Karpas-422 (cell line): ENCODE data around the gene MAS1. TPM values are rescaled to one million over a fixed set of nuclear protein-coding genes. Genes with fewer than 3 reads are reported as not detected.

ENCODE experiments used
- DNase-seq: peaks from one replicate; pipeline ENCODE4 v3.0.0-alpha.2; 2015
- H2AFZ ChIP-seq: fragments of 200-600 bp; sonication (generic); 2 replicates; pipeline ENCODE4 v1.6.1; 2014; ENCODE audit warnings: antibody characterized with exemption, low read length, mixed read lengths
- H3K27ac ChIP-seq: fragments of 200-600 bp; sonication (generic); 2 replicates; pipeline ENCODE4 v1.5.1; 2014; ENCODE audit warnings: mild to moderate bottlenecking, low read length, moderate library complexity
- H3K27me3 ChIP-seq: fragments of 200-600 bp; sonication (generic); 2 replicates; pipeline ENCODE4 v1.6.1; 2014; ENCODE audit warnings: low read length, mixed read lengths
- H3K36me3 ChIP-seq: fragments of 200-600 bp; sonication (generic); 2 replicates; pipeline ENCODE4 v1.6.1; 2014; ENCODE audit warnings: low read length, mixed read lengths; ENCODE audit not compliant: insufficient read depth
- H3K4me1 ChIP-seq: fragments of 200-600 bp; sonication (generic); 2 replicates; pipeline ENCODE4 v1.6.1; 2014; ENCODE audit warnings: mild to moderate bottlenecking, low read length, mixed read lengths
- H3K4me2 ChIP-seq: fragments of 200-600 bp; sonication (generic); 2 replicates; pipeline ENCODE4 v1.6.1; 2014; ENCODE audit warnings: low read length, low read depth, mild to moderate bottlenecking; ENCODE audit not compliant: poor library complexity, severe bottlenecking
- H3K4me3 ChIP-seq: fragments of 200-600 bp; sonication (generic); 2 replicates; pipeline ENCODE4 v1.5.1; 2014; ENCODE audit warnings: mild to moderate bottlenecking, antibody characterized with exemption, low read length, mixed read lengths
- H3K79me2 ChIP-seq: fragments of 200-600 bp; sonication (generic); 2 replicates; pipeline ENCODE4 v1.6.1; 2014; ENCODE audit warnings: mild to moderate bottlenecking, low read length, mixed read lengths
- H3K9ac ChIP-seq: fragments of 200-600 bp; sonication (generic); 2 replicates; pipeline ENCODE4 v1.6.0; 2014; ENCODE audit warnings: low read length
- H3K9me2 ChIP-seq: fragments of 200-600 bp; sonication (generic), shearing (Covaris generic); replicated peaks from 2 replicates; pipeline ENCODE4 v1.6.0; 2014; ENCODE audit warnings: mild to moderate bottlenecking, low read length, moderate library complexity; ENCODE audit not compliant: insufficient read depth
- H3K9me3 ChIP-seq: fragments of 300-700, 200-600 bp; sonication (generic); 2 replicates; pipeline ENCODE4 v1.6.1; 2014; ENCODE audit warnings: low read length, mixed read lengths
- H4K20me1 ChIP-seq: fragments of 200-600 bp; sonication (generic); 2 replicates; pipeline ENCODE4 v1.6.1; 2014; ENCODE audit warnings: mild to moderate bottlenecking, antibody characterized with exemption, low read length, low read depth; ENCODE audit not compliant: insufficient read depth
- total RNA-seq: library from RNA; depleted of rRNA; stranded (reverse); fragments of >200 nt; shearing (Covaris generic); gene quantifications from 2 replicates; pipeline ENCODE4 v1.2.3, GENCODE V29; 2014; ENCODE audit warnings: low replicate concordance

MAS1 gene
- total RNA-seq, 1 experiment from 2014 or later: not detected

DNA sequence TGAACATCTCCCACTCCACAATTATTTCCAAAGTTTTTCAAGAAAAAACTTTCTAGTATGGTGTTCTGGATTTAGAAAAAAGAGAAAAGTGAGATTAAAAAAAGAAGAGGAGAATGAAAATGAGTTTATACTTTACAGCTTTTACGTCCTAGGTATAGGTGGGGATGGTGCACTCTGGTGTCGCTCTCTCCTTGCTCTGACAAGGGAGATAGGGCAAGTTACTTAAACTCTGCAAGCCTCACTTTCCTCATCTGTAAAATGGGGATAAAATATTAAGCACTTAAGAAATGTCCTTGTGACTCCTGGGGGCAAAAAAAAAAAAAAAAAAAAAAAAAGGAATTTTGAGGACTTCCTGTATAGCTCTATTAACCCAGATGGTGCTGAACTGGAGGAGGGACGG, 4.5 kb upstream of the MAS1 start:
- no peak overlapping the region for H2AFZ ChIP-seq
- no peak for DNase-seq
- H3K36me3 ChIP-seq: no peaks in the 10 kb centered on the region
- H3K27ac ChIP-seq: no peak overlapping the region
- H3K9me2 ChIP-seq: no peaks in the 10 kb centered on the region
- no peaks in the 10 kb centered on the region for H4K20me1 ChIP-seq
- no peak overlapping the region for H3K4me2 ChIP-seq
- H3K27me3 ChIP-seq: no peaks in the 10 kb centered on the region
- H3K9ac ChIP-seq: no peak overlapping the region
- H3K9me3 ChIP-seq: no peaks in the 10 kb centered on the region
- H3K4me1 ChIP-seq: no peaks in the 10 kb centered on the region
- no peaks in the 10 kb centered on the region for H3K79me2 ChIP-seq
- no peak overlapping the region for H3K4me3 ChIP-seq

DNA sequence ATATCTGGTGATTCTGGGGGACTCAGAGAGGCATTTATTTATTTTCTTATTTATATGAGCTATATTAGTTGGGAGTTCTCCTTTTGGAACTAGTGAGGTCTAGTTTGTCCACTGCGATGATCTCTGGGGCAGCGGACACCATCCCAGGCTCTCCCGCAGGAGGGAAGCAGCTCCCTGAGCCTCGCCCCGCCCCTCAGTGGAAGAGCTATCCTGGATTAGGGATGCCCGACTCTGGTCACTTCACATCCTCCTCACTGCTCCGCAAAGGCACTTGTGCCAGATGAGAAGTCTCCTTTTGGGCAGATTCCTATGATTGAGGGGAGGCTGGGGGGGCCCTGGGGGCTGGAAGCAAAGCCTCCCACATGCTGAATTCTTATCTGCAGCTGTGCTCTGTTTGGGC, 3.6 kb upstream of the MAS1 start:
- Histone ChIP-seq H3K79me2 (no peaks in the 10 kb centered on the region), H3K27ac (no peak overlapping the region), H3K36me3 (no peaks in the 10 kb centered on the region), H3K9me3 (no peaks in the 10 kb centered on the region), H3K4me2 (no peak overlapping the region), H3K9me2 (no peaks in the 10 kb centered on the region), H4K20me1 (no peaks in the 10 kb centered on the region), H3K27me3 (no peaks in the 10 kb centered on the region), H3K4me1 (no peaks in the 10 kb centered on the region), H3K4me3 (no peak overlapping the region), H2AFZ (no peak overlapping the region), H3K9ac (no peak overlapping the region)
- no peak for DNase-seq

DNA sequence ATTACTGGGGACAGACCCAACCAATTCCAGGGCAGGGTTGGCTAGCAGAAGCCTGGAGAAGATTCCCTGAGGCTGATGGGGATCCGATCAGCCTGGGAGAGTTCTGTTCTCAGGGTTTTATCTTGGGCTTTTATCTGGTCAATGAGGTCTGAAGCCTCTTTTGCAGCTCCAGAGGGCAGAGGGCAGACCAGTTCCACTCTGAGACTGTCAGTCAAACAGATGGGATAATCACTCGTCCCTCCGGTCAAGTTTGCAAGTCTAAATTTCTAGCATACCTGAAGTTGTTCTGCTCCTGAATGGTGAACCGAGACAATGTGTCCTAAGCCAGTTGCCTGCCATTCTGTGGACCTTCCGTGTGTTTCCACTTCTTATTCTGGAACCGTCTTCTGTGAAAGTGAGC, 3.0 kb upstream of the MAS1 start:
- Histone ChIP-seq H3K27me3 (no peaks in the 10 kb centered on the region), H3K9ac (no peak overlapping the region), H4K20me1 (no peaks in the 10 kb centered on the region), H3K9me2 (no peaks in the 10 kb centered on the region), H3K4me3 (no peak overlapping the region), H3K4me2 (no peak overlapping the region), H3K27ac (no peak overlapping the region), H3K36me3 (no peaks in the 10 kb centered on the region), H3K4me1 (no peaks in the 10 kb centered on the region), H3K79me2 (no peaks in the 10 kb centered on the region), H2AFZ (no peak overlapping the region), H3K9me3 (no peaks in the 10 kb centered on the region)
- no peak for DNase-seq

DNA sequence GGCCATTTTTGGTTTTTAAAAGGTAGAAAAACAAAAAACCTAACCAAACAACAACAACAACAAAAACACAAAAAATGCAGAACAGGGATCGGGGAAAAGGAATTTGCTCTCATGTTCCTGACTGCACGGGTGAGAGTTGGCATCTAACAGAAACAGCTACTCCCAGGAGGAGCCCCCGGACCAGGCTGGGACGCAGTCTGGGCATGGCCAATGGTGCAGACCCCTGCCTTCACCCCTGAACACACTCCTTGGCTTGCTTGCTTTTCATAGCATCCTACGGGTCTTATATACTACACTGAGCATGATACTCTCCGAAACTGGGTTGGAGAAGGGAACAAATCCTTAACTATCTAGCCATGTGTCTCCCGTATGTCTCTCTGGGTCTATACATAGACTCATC, 587 bp upstream of the MAS1 start:
- H3K9me3 ChIP-seq: no peaks in the 10 kb centered on the region
- no peaks in the 10 kb centered on the region for H3K4me1 ChIP-seq
- H3K4me3 ChIP-seq: no peak overlapping the region
- no peak overlapping the region for H2AFZ ChIP-seq
- no peaks in the 10 kb centered on the region for H4K20me1 ChIP-seq
- no peak overlapping the region for H3K27ac ChIP-seq
- no peaks in the 10 kb centered on the region for H3K79me2 ChIP-seq
- H3K36me3 ChIP-seq: no peaks in the 10 kb centered on the region
- no peaks in the 10 kb centered on the region for H3K9me2 ChIP-seq
- no peak overlapping the region for H3K9ac ChIP-seq
- DNase-seq: no peak
- H3K4me2 ChIP-seq: no peak overlapping the region
- H3K27me3 ChIP-seq: no peaks in the 10 kb centered on the region

DNA sequence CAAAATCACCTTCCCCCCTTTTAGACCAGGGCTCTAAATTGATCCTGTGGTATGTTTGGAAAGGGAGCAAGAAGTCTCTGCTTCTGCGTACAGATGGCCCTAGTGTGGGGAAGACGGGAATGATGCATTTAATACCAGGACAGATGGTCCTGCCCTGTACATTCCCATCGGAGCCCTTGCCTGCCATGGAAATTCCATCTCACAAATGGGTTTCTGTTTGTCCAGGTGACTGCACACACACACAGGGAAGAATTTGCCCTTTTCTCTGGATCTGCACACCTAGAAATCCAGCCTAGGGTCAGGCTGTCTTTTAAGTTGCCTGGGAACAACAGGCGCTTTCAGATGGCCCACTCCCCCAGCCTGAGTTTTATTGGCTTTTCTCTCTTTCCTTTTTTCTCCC, 1.3 kb downstream of the MAS1 start:
- Histone ChIP-seq H3K9ac (no peak overlapping the region), H4K20me1 (no peaks in the 10 kb centered on the region), H3K4me1 (no peaks in the 10 kb centered on the region), H3K4me2 (no peak overlapping the region), H3K36me3 (no peaks in the 10 kb centered on the region), H2AFZ (no peak overlapping the region), H3K79me2 (no peaks in the 10 kb centered on the region), H3K9me2 (no peaks in the 10 kb centered on the region), H3K27me3 (no peaks in the 10 kb centered on the region), H3K9me3 (no peaks in the 10 kb centered on the region), H3K4me3 (no peak overlapping the region), H3K27ac (no peak overlapping the region)
- DNase-seq: no peak

DNA sequence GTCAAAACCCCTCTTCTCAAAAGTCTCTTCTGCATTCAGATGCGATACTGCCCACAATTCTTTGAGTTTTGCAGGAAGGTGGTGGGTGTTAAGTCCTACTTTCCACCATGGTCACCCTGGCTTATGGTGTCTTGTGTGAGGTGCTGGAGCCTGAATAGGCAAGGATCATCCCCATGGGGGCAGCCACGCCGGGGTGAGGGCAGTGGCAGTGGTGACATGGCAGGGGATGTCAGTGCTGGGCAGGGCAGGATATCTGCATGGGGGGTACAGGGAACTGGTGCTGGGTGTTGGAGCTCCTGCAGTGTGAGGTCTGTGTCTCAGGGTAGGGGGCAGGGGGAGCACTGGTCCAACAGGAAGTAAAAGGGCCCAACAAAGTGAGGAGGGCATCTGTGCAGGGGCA, 2.3 kb downstream of the MAS1 start:
- Histone ChIP-seq H3K79me2 (no peaks in the 10 kb centered on the region), H3K4me3 (no peak overlapping the region), H3K9me2 (no peaks in the 10 kb centered on the region), H3K27ac (no peak overlapping the region), H3K36me3 (no peaks in the 10 kb centered on the region), H3K27me3 (no peaks in the 10 kb centered on the region), H3K4me1 (no peaks in the 10 kb centered on the region), H3K9me3 (no peaks in the 10 kb centered on the region), H3K4me2 (no peak overlapping the region), H4K20me1 (no peaks in the 10 kb centered on the region), H2AFZ (no peak overlapping the region), H3K9ac (no peak overlapping the region)
- no peak for DNase-seq

DNA sequence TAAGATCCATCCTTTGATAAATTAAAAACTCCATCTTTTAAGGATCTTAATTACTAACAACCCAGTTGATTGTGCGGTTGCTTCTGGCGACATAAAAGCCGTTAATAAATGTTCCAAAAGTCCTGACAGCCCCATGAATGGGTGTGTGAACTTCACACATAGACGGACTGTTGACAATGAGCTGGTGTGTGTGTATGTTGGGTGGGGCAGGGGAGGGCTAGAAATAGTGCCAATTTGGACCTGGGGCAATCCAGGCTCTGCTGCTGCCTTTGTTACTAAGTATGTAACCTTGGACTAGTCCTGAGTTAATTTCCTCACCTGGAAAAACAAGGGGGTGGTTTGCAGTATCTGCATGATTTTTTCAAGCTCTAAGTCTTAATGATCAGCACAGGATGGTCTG, 4.2 kb downstream of the MAS1 start:
- H2AFZ ChIP-seq: no peak overlapping the region
- no peak for DNase-seq

DNA sequence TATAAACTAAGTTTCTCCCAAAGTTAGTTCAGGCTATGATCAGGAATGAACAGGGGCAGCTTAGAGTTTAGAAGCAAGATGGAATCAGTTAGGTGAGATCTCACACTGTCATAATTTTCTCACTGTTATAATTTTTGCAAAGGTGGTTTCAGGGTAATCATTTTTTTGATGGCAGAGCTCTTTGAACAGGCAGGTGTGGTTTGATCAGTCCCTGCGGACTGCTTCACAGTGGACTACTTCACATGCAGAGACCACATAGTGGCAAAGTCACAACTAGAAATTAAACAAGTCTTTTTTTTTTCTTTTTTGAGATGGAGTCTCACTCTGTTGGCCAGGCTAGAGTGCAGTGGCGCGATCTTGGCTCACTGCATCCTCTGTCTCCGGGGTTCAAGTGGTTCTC, 6.8 kb downstream of the MAS1 start:
- Histone ChIP-seq H3K9me2 (no peaks in the 10 kb centered on the region), H2AFZ (no peak overlapping the region), H3K4me1 (no peaks in the 10 kb centered on the region), H3K4me2 (no peak overlapping the region), H3K27me3 (no peaks in the 10 kb centered on the region), H3K27ac (no peak overlapping the region), H3K9ac (no peak overlapping the region), H3K9me3 (no peaks in the 10 kb centered on the region), H3K36me3 (no peaks in the 10 kb centered on the region), H4K20me1 (no peaks in the 10 kb centered on the region), H3K79me2 (no peaks in the 10 kb centered on the region), H3K4me3 (no peak overlapping the region)
- no peak for DNase-seq

More for the DNA sequence above, 4.2 kb downstream of the MAS1 start:
- no peak overlapping the region for H3K27ac ChIP-seq
- no peaks in the 10 kb centered on the region for H3K4me1 ChIP-seq
- H3K79me2 ChIP-seq: no peaks in the 10 kb centered on the region
- H4K20me1 ChIP-seq: no peaks in the 10 kb centered on the region
- H3K9ac ChIP-seq: no peak overlapping the region
- H3K4me3 ChIP-seq: no peak overlapping the region
- no peaks in the 10 kb centered on the region for H3K9me3 ChIP-seq
- H3K27me3 ChIP-seq: no peaks in the 10 kb centered on the region
- no peak overlapping the region for H3K4me2 ChIP-seq
- H3K36me3 ChIP-seq: no peaks in the 10 kb centered on the region
- H3K9me2 ChIP-seq: no peaks in the 10 kb centered on the region

DNA sequence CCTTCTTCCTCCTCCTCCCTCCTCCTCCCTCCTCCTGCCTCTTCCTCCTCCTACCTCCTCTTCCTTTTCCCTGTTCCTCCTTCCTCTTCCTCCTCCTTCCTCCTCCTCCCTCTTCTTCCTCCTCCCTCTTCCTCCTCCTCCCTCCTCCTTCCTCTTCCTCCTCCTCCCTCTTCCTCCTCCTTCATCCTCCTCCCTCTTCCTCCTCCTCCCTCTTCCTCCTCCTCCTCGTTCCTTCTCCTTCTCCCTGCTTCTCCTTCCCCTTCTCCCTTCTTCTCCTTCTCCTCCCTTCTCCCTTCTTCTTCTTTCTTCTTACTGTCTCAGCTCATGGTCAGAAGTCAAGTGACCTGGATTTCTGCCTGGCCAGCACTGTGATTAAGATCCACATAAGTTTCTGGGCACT, 7.7 kb downstream of the MAS1 start:
- H3K4me2 ChIP-seq: no peak overlapping the region
- H3K9me3 ChIP-seq: no peaks in the 10 kb centered on the region
- no peaks in the 10 kb centered on the region for H3K9me2 ChIP-seq
- no peak overlapping the region for H3K4me3 ChIP-seq
- H4K20me1 ChIP-seq: no peaks in the 10 kb centered on the region
- DNase-seq: no peak
- no peak overlapping the region for H2AFZ ChIP-seq
- H3K79me2 ChIP-seq: no peaks in the 10 kb centered on the region
- no peaks in the 10 kb centered on the region for H3K4me1 ChIP-seq
- no peaks in the 10 kb centered on the region for H3K36me3 ChIP-seq
- H3K27me3 ChIP-seq: no peaks in the 10 kb centered on the region
- no peak overlapping the region for H3K9ac ChIP-seq
- H3K27ac ChIP-seq: no peak overlapping the region
